Subcutaneous adipose tissue (tissue), 4 donors: ENCODE measurements around the gene PRPF4. TPM values are rescaled to one million over a fixed set of nuclear protein-coding genes. Genes with fewer than 3 reads are reported as not detected.

Source experiments
- CTCF ChIP-seq: fragments of 450-650 bp; IDR thresholded peaks from one replicate; pipeline ENCODE4 v1.5.1; 2016; ENCODE audit warnings: low read depth, mild to moderate bottlenecking, control low read depth, antibody characterized with exemption, moderate library complexity
- total RNA-seq, 4 donors: library from RNA; depleted of rRNA; stranded (reverse); fragments of >200 nt; gene quantifications; one replicate each; pipeline ENCODE4 v1.1.0, GENCODE V29; 2016

The PRPF4 gene
- total RNA-seq, 4 donors from 2014 or later = 12.9 to 17.6 (median 15.7) TPM

GRCh38 chr9:113255438-113255837, 20.0 kb upstream of the PRPF4 start:
- no peak for TF ChIP-seq CTCF

DNA sequence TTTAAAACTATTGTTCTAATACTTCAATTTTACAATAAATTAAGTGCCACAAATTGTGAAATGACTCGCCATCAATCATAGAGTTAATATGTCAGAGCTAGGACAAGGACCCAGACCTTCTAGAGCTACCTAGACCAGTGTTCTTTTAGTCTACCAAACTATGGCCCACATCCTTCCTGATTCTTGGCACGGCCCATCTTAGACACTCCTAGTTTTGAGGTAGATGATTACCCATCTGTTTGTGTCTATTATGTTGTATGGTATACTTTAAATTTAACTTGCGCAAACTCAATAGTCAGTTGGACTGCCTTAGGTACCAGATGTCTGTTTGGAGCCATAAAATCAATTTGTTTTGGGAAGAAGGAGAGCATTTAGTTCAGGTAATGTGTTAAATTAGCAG, 17.6 kb upstream of the PRPF4 start:
- no peak for TF ChIP-seq CTCF

DNA sequence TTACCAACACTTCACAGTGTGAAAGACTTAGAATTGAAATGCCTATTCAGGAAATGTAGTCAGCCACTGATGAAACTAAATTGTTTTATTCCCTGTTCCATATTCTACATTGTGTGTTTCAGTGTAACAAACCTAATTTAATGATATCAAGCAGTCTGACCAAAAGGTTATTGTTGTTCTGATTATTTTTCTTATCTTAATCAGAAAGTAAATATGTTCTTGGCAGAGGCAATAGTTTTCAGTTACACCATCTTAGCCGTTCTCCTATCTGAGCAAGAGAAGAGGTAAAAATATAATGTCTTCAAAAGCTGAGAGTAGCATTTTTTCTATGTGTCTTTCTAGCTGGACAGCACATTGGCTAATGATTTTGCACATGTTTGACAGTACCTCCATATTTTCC, 17.2 kb upstream of the PRPF4 start:
- TF ChIP-seq CTCF = no peak

GRCh38 chr9:113261917-113262671, 13.4 kb upstream of the PRPF4 start:
- TF ChIP-seq CTCF = no peak

DNA sequence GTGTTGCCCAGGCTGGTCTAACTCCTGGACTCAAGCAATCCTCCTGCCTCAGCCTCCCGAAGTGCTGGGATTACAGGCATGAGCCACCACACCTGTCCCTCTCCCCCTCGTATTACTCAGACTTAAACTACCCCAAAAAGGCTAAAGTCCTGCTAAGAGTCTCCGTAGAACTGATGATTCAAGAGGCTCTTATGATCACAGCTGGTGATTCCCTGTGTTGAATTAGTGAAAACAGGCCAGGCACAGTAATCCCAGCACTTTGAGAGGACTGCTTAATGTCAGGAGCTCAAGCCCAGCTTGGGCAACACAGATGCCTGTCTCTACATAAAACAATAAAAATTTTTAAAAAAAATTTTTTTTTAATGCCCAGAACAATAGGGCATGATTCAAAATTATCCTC, 9.3 kb upstream of the PRPF4 start:
- no peak for TF ChIP-seq CTCF

DNA sequence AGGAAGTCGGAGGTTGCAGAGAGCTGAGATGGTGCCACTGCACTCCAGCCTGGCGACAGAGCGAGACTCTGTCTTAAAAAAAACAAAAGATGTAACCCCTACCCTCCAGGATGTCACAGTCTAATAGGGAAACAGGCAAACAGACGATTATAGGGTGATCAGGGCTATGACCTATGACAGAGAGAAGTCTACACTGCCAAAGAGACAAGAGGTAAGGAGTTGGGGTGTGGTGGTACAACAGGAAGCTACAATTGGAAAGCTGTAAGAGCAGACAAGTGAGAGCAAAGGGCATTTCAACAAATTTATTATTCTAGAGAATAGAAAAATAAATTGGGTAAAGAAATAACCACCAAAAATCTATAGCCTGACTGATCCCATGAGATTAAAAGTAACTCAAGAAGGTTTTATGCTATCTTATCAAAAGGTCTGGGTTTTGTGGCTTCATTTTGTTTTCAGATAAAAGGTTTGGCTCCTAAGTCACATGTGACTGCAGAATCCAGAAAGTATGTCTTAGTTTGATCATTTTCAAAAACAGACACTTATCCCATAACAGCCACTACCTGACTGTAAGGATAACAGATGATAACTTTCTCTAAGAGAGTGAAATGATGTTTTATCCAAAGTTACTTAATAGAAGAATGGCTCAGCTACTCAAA, 7.4 kb upstream of the PRPF4 start:
- no peak for TF ChIP-seq CTCF

GRCh38 chr9:113269355-113269754, 6.1 kb upstream of the PRPF4 start:
- TF ChIP-seq CTCF = no peak
